IMR-90 (cell line): ENCODE measurements around the gene PRDM2.

Source experiments
- CEBPB ChIP-seq: IDR thresholded peaks from 2 replicates; pipeline ENCODE4 v1.6.1; 2012; ENCODE audit warnings: low read depth, low read length, improper control_type of control experiment
- FOS ChIP-seq: fragments of 150-350 bp; IDR thresholded peaks from 2 replicates; pipeline ENCODE4 v1.6.1; 2016; ENCODE audit warnings: low read depth, low read length
- NFE2L2 ChIP-seq: fragments of 150-350 bp; IDR thresholded peaks from 2 replicates; pipeline ENCODE4 v1.6.1; 2016; ENCODE audit warnings: low read depth, mild to moderate bottlenecking, low read length
- POLR2A ChIP-seq: IDR thresholded peaks from 2 replicates; pipeline ENCODE4 v1.6.1; 2012; ENCODE audit warnings: mild to moderate bottlenecking, low read depth, low read length
- RAD21 ChIP-seq: IDR thresholded peaks from 2 replicates; pipeline ENCODE4 v1.6.1; 2012; ENCODE audit warnings: low read length, improper control_type of control experiment
- RFX5 ChIP-seq: IDR thresholded peaks from 2 replicates; pipeline ENCODE4 v1.8.0; 2012; ENCODE audit warnings: low read depth, mild to moderate bottlenecking, low read length, moderate library complexity
- SMC3 ChIP-seq: fragments of 150-350 bp; IDR thresholded peaks from 2 replicates; pipeline ENCODE4 v1.6.1; 2016; ENCODE audit warnings: low read depth, mild to moderate bottlenecking, antibody characterized with exemption, low read length, moderate library complexity
- TF ChIP-seq, protein P1 (sequence below): conservative IDR thresholded peaks from 2 replicates; pipeline ENCODE4 v1.5.1; 2012; ENCODE audit warnings: mild to moderate bottlenecking, low read depth, low read length, improper control_type of control experiment
- TF ChIP-seq, protein P2 (sequence below): fragments of 150-350 bp; IDR thresholded peaks from 2 replicates; pipeline ENCODE4 v1.6.1; 2017; ENCODE audit warnings: mild to moderate bottlenecking, antibody characterized with exemption, low read length, low read depth

DNA sequence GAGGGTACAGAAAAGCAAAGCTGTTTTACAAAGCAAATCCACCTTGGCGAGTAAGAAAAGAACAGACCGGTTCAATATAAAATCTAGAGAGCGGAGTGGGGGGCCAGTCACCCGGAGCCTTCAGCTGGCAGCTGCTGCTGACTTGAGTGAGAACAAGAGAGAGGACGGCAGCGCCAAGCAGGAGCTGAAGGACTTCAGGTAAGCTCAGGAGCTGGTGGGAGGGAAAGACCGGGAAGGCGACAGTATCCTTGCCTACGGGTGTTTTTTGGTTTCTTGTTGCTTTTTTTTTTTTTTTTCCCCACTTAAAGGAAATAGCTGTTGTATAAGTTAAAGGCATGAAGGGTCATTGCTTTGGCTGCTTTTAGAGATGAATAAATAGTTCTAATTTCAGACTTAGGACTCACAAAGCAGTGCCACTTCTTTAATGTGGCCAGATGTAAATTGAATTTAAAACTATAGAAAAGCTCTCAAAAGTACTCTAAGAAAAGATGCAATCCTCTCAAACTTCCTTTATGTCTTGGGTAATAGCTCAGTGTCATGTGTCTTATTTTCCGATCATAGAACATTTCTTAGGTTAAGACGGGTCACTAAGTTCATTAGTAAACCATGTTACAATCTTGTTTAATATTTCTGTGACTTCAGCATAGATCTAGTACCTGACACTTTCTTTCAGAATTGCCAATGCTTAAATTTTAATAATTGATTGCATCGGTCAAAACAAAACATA lies 82.8 kb downstream of the PRDM2 start:
- TF ChIP-seq, protein P1, sequence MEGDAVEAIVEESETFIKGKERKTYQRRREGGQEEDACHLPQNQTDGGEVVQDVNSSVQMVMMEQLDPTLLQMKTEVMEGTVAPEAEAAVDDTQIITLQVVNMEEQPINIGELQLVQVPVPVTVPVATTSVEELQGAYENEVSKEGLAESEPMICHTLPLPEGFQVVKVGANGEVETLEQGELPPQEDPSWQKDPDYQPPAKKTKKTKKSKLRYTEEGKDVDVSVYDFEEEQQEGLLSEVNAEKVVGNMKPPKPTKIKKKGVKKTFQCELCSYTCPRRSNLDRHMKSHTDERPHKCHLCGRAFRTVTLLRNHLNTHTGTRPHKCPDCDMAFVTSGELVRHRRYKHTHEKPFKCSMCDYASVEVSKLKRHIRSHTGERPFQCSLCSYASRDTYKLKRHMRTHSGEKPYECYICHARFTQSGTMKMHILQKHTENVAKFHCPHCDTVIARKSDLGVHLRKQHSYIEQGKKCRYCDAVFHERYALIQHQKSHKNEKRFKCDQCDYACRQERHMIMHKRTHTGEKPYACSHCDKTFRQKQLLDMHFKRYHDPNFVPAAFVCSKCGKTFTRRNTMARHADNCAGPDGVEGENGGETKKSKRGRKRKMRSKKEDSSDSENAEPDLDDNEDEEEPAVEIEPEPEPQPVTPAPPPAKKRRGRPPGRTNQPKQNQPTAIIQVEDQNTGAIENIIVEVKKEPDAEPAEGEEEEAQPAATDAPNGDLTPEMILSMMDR, result no peak
- TF ChIP-seq, protein P2, sequence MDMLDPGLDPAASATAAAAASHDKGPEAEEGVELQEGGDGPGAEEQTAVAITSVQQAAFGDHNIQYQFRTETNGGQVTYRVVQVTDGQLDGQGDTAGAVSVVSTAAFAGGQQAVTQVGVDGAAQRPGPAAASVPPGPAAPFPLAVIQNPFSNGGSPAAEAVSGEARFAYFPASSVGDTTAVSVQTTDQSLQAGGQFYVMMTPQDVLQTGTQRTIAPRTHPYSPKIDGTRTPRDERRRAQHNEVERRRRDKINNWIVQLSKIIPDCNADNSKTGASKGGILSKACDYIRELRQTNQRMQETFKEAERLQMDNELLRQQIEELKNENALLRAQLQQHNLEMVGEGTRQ, result no peak
- TF ChIP-seq POLR2A (no peak), CEBPB (no peak), NFE2L2 (no peak), RAD21 (no peak), FOS (no peak), RFX5 (no peak), SMC3 (no peak)
